IMR-90 (cell line): Measurements from ENCODE around the gene MOSPD3. TPM values are rescaled to one million over a fixed set of nuclear protein-coding genes. Genes with fewer than 3 reads are reported as not detected.

Experiments
- ATAC-seq: fragments of 200-7000 bp; cut with Tn5 transposase; 2 replicates; pipeline ENCODE4 v1.9.1; 2020; ENCODE audit warnings: low read depth, mild to moderate bottlenecking, moderate library complexity
- BruUV-seq: library from RNA; stranded (reverse); fragments of 400-500 nt; replicated peaks from 2 replicates; lab custom pipeline; 2021; lab: Mats Ljungman, UMichigan
- CTCF ChIA-PET: fragments of 300-600 bp; formaldehyde crosslinking; extraction: SDS; loops from one replicate; lab custom pipeline; 2021; ENCODE audit warnings: antibody characterized with exemption; lab: Yijun Ruan, JAX
- POLR2A ChIA-PET: fragments of 300-600 bp; sonication (Branson Sonifier 250); formaldehyde crosslinking; loops from one replicate; lab custom pipeline; 2022; ENCODE audit warnings: antibody characterized with exemption; ENCODE audit not compliant: unreplicated experiment; lab: Charles Lee
- DNase-seq: peaks from one replicate; pipeline ENCODE4 v3.0.0; 2013
- H2AFZ ChIP-seq: replicated peaks from 2 replicates; pipeline ENCODE3; 2013; ENCODE audit warnings: low read length, mild to moderate bottlenecking; ENCODE audit not compliant: poor library complexity
- H2AK5ac ChIP-seq: 2 replicates; pipeline ENCODE4 v1.6.1; 2013; ENCODE audit warnings: low read depth, low read length, inconsistent platforms
- H2AK9ac ChIP-seq: replicated peaks from 2 replicates; pipeline ENCODE3; 2013; ENCODE audit warnings: mild to moderate bottlenecking, low read depth, low read length, moderate library complexity; ENCODE audit not compliant: poor library complexity
- H2BK120ac ChIP-seq: 2 replicates; pipeline ENCODE4 v1.6.1; 2013; ENCODE audit warnings: low read depth, low read length, inconsistent platforms
- H2BK15ac ChIP-seq: 3 replicates; pipeline ENCODE4 v1.6.1; 2013; ENCODE audit warnings: low read depth, low read length, inconsistent platforms
- H2BK20ac ChIP-seq: 2 replicates; pipeline ENCODE4 v1.6.1; 2013; ENCODE audit warnings: low read depth, mild to moderate bottlenecking, inconsistent platforms, low read length, moderate library complexity
- H2BK5ac ChIP-seq: 2 replicates; pipeline ENCODE4 v1.6.1; 2013; ENCODE audit warnings: mild to moderate bottlenecking, low read depth, low read length, inconsistent platforms; ENCODE audit not compliant: poor library complexity, severe bottlenecking
- H3K14ac ChIP-seq: replicated peaks from 2 replicates; pipeline ENCODE4 v1.6.1; 2013; ENCODE audit warnings: low read depth, low read length, inconsistent platforms
- H3K18ac ChIP-seq: 2 replicates; pipeline ENCODE4 v1.6.1; 2013; ENCODE audit warnings: low read depth, low read length, control low read depth
- H3K23ac ChIP-seq: 2 replicates; pipeline ENCODE4 v1.6.1; 2013; ENCODE audit warnings: low read depth, low read length, inconsistent platforms
- H3K27ac ChIP-seq: 2 replicates; pipeline ENCODE4 v1.5.1; 2013; ENCODE audit warnings: mild to moderate bottlenecking, control low read depth, low read length; ENCODE audit not compliant: insufficient read depth
- H3K27me3 ChIP-seq: 2 replicates; pipeline ENCODE4 v1.6.1; 2013; ENCODE audit warnings: low read length; ENCODE audit not compliant: control insufficient read depth, insufficient read depth
- H3K36me3 ChIP-seq: 2 replicates; pipeline ENCODE4 v1.6.1; 2013; ENCODE audit warnings: low read length, mixed read lengths; ENCODE audit not compliant: control insufficient read depth, insufficient read depth
- H3K4ac ChIP-seq: 2 replicates; pipeline ENCODE4 v1.6.1; 2013; ENCODE audit warnings: low read depth, low read length, inconsistent platforms
- H3K4me1 ChIP-seq: 2 replicates; pipeline ENCODE4 v1.6.1; 2013; ENCODE audit warnings: low read length, mixed read lengths; ENCODE audit not compliant: control insufficient read depth, insufficient read depth
- H3K4me2 ChIP-seq: 2 replicates; pipeline ENCODE4 v1.6.1; 2013; ENCODE audit warnings: low read depth, mild to moderate bottlenecking, control low read depth, low read length, moderate library complexity
- H3K4me3 ChIP-seq: 2 replicates; pipeline ENCODE4 v1.5.1; 2013; ENCODE audit warnings: low read depth, mild to moderate bottlenecking, control low read depth, low read length, moderate library complexity; ENCODE audit not compliant: insufficient read depth
- H3K56ac ChIP-seq: 2 replicates; pipeline ENCODE4 v1.6.1; 2013; ENCODE audit warnings: low read length, inconsistent platforms; ENCODE audit not compliant: insufficient read depth; ENCODE audit errors: extremely low read depth
- H3K79me1 ChIP-seq, 2 experiments: 2 replicates each; pipeline ENCODE4 v1.6.1; 2013; ENCODE audit warnings: low read length in 2 of 2, inconsistent platforms in 1 of 2, low read depth in 1 of 2
- H3K9ac ChIP-seq: 2 replicates; pipeline ENCODE4 v1.6.1; 2013; ENCODE audit warnings: low read depth, low read length, control low read depth
- H3K9me1 ChIP-seq: 2 replicates; pipeline ENCODE4 v1.6.1; 2013; ENCODE audit warnings: low read length, inconsistent platforms; ENCODE audit not compliant: insufficient read depth
- H3K9me3 ChIP-seq: 2 replicates; pipeline ENCODE4 v1.6.1; 2013; ENCODE audit warnings: low read length; ENCODE audit not compliant: control insufficient read depth, insufficient read depth
- H4K20me1 ChIP-seq: 2 replicates; pipeline ENCODE4 v1.6.1; 2013; ENCODE audit warnings: low read length, inconsistent platforms; ENCODE audit not compliant: insufficient read depth
- H4K5ac ChIP-seq: 2 replicates; pipeline ENCODE4 v1.6.1; 2013; ENCODE audit warnings: mild to moderate bottlenecking, low read depth, low read length, control low read depth
- H4K8ac ChIP-seq, 2 experiments: 2 replicates each; pipeline ENCODE4 v1.6.1; 2013; ENCODE audit warnings: low read depth in 2 of 2, low read length in 2 of 2, control low read depth in 1 of 2, inconsistent platforms in 1 of 2
- H4K91ac ChIP-seq: 2 replicates; pipeline ENCODE4 v1.6.1; 2013; ENCODE audit warnings: low read depth, low read length, inconsistent platforms; ENCODE audit not compliant: insufficient read depth
- CEBPB ChIP-seq: IDR thresholded peaks from 2 replicates; pipeline ENCODE4 v1.6.1; 2012; ENCODE audit warnings: low read depth, low read length, improper control_type of control experiment
- CHD1 ChIP-seq: IDR thresholded peaks from 2 replicates; pipeline ENCODE4 v1.6.1; 2012; ENCODE audit warnings: low read depth, low read length, improper control_type of control experiment
- MAZ ChIP-seq: IDR thresholded peaks from 2 replicates; pipeline ENCODE4 v1.6.1; 2012; ENCODE audit warnings: low read depth, mild to moderate bottlenecking, low read length, improper control_type of control experiment, moderate library complexity, borderline replicate concordance
- RAD21 ChIP-seq: IDR thresholded peaks from 2 replicates; pipeline ENCODE4 v1.6.1; 2012; ENCODE audit warnings: low read length, improper control_type of control experiment
- USF2 ChIP-seq: fragments of 150-350 bp; IDR thresholded peaks from 2 replicates; pipeline ENCODE4 v1.6.1; 2017; ENCODE audit warnings: mild to moderate bottlenecking, antibody characterized with exemption, low read length, low read depth
- WGBS, 2 experiments: methylation state at CpG; one replicate each; pipeline versions ENCODE4 v1.1.5 to v1.1.7; 2013; ENCODE audit warnings: missing lambda C conversion rate in 2 of 2; ENCODE audit not compliant: insufficient read length in 1 of 2; ENCODE audit errors: extremely low coverage in 2 of 2; 5-methylcytosine and 5-hydroxymethylcytosine counted together
- dilution Hi-C: fragments of 300-500 bp; cut with HindIII; formaldehyde crosslinking; loops from one replicate; pipeline ENCODE4 v1.14.3; 2018; ENCODE audit warnings: low sequenced_read_pairs; ENCODE audit not compliant: unreplicated experiment
- in situ Hi-C: fragments of 300-500 bp; cut with MboI; formaldehyde crosslinking; loops from 3 replicates; pipeline ENCODE4 v1.14.3; 2019; ENCODE audit warnings: low sequenced_read_pairs, inconsistent platforms, mixed read lengths
- intact Hi-C: fragments of 100-400 bp; cut with micrococcal nuclease; formaldehyde crosslinking; loops from 2 replicates; pipeline ENCODE4 v1.10.0; 2022
- polyA plus RNA-seq, 3 experiments: library from polyadenylated mRNA; depleted of rRNA; stranded (reverse); fragments of >200 nt; gene quantifications; 2 replicates each; pipeline ENCODE4 v1.2.3, GENCODE V29; 2012; ENCODE audit warnings: low replicate concordance in 1 of 3
- total RNA-seq: library from RNA; depleted of rRNA; stranded (reverse); fragments of >200 nt; gene quantifications from 2 replicates; pipeline ENCODE4 v1.2.3, GENCODE V29; 2012

The MOSPD3 gene
- total and polyA plus RNA-seq, 2 of the 4 experiments (the other 2 are of a cell fraction) = 2.3 to 30.0 TPM

DNA sequence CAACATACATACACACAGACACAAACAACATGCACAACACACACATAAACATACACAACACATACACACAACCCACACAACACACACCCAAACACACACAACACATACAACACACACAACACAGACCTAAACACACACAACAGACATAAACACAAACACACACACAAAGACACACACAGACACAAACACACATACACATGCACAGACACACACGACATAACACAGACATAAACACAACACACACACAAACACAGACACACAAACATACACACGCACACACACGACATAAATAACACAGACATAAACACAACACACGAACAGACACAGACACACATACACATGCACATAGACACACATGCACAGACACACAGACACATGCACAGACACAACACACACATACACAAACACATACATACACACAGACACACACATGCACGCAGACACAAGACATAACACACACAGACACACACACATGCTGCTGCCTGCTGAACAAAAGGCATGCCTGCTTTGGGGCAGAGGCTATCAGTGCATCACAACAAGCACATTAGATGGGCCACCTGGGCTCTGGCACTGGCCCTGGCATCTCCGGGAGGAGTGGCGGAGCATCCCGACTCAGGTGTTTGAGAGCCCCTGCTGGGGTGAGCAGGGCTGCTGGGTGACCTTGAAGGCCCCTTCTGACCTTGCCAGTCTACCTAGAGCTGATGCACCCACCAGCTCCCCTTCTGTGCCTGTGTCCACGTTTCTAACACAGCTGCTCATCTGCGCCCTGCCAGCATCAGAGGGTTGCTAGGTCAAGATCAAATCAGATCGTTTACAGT is 31.7 kb upstream of the MOSPD3 start:
- H4K8ac ChIP-seq = peak overlapping the region in 1 of 2 experiments; percentile 12; a peak in 1 of 4 replicates
- H4K5ac ChIP-seq = no peak overlapping the region
- DNase-seq = no peak
- H4K20me1 ChIP-seq = peaks cover 37% of the 10 kb centered on the region
- no peak overlapping the region for H3K14ac ChIP-seq
- no peak overlapping the region for H3K18ac ChIP-seq
- H3K4me2 ChIP-seq = no peak overlapping the region
- ChIA-PET POLR2A (no interaction called here), CTCF (no interaction called here)
- no peak overlapping the region for H3K4ac ChIP-seq
- H2BK120ac ChIP-seq = no peak overlapping the region
- no peak overlapping the region for H3K4me3 ChIP-seq
- 88% methylated on average over 5 of the region's 11 CpGs; no CpG with 5 or more reads in 1 of the 2 experiments for WGBS, 2 experiments
- in situ Hi-C loops (loop anchor here (25.0 kb wide), 1 partner anchor 282 kb away; the partner anchor contains the start of genes SLC12A9 and TRIP6), intact Hi-C loops (loop anchor here (10.0 kb wide), 1 partner anchor 254 kb away; no protein-coding TSS in a partner anchor), dilution Hi-C loops (no loop called here)
- TF ChIP-seq USF2 (no peak), RAD21 (no peak), MAZ (no peak), CHD1 (no peak), CEBPB (no peak)
- H3K56ac ChIP-seq = no peak overlapping the region
- no peak for ATAC-seq
- peaks cover 12% of the 10 kb centered on the region for H3K4me1 ChIP-seq
- H2AK9ac ChIP-seq = peak overlapping the region; percentile 78
- H3K9me3 ChIP-seq = no peaks in the 10 kb centered on the region
- H3K79me1 ChIP-seq = peaks cover 17 to 66% of the 10 kb centered on the region in 2 experiments
- no peak overlapping the region for H3K27ac ChIP-seq
- peak overlapping the region; percentile 23 for H2AFZ ChIP-seq
- no TSS peak for BruUV-seq
- no peak overlapping the region for H2BK15ac ChIP-seq
- no peak overlapping the region for H4K91ac ChIP-seq
- peaks cover 5% of the 10 kb centered on the region for H3K9me1 ChIP-seq
- no peak overlapping the region for H3K9ac ChIP-seq
- H3K23ac ChIP-seq = no peak overlapping the region; the same call in none of the 2 replicates
- H2BK5ac ChIP-seq = peak overlapping the region; percentile 91
- no peak overlapping the region for H2BK20ac ChIP-seq
- H2AK5ac ChIP-seq = peak overlapping the region; percentile 43; the same call in 1 of the 2 replicates
- no peaks in the 10 kb centered on the region for H3K27me3 ChIP-seq
- H3K36me3 ChIP-seq = peaks cover 64% of the 10 kb centered on the region
